Mesenchymal stem cell (in vitro differentiated cells and primary cell): ENCODE measurements around the gene C1orf174.

ENCODE experiments used
- DNase-seq: peaks from one replicate; pipeline ENCODE4 v3.0.0-alpha.2; 2013
- H2AFZ ChIP-seq: one replicate; pipeline ENCODE4 v1.6.1; 2013; ENCODE audit warnings: low read depth, mild to moderate bottlenecking, control low read depth, inconsistent platforms, low read length, moderate library complexity
- H2AK5ac ChIP-seq: 2 replicates; pipeline ENCODE4 v1.6.1; 2013; ENCODE audit warnings: low read length, moderate library complexity, mild to moderate bottlenecking, inconsistent platforms; ENCODE audit not compliant: severe bottlenecking
- H2BK120ac ChIP-seq: one replicate; pipeline ENCODE4 v1.6.1; 2013; ENCODE audit warnings: low read depth, mild to moderate bottlenecking, inconsistent platforms, low read length, moderate library complexity
- H2BK12ac ChIP-seq, 2 experiments: one replicate each; pipeline ENCODE4 v1.6.1; 2013; ENCODE audit warnings: inconsistent platforms in 2 of 2, low read length in 2 of 2, mild to moderate bottlenecking in 2 of 2, moderate library complexity in 2 of 2, control low read depth in 1 of 2
- H2BK15ac ChIP-seq: one replicate; pipeline ENCODE4 v1.6.1; 2013; ENCODE audit warnings: mild to moderate bottlenecking, low read depth, inconsistent platforms; ENCODE audit not compliant: poor library complexity, severe bottlenecking
- H2BK5ac ChIP-seq: 2 replicates; pipeline ENCODE4 v1.6.1; 2013; ENCODE audit warnings: low read depth, mild to moderate bottlenecking, low read length, control low read depth, inconsistent platforms; ENCODE audit not compliant: poor library complexity, severe bottlenecking
- H3K14ac ChIP-seq, 2 experiments: one replicate each; pipeline ENCODE4 v1.6.1; 2013; ENCODE audit warnings: inconsistent platforms in 2 of 2, low read length in 2 of 2, control low read depth in 1 of 2, mild to moderate bottlenecking in 1 of 2, moderate library complexity in 1 of 2
- H3K18ac ChIP-seq, 2 experiments: one replicate each; pipeline ENCODE4 v1.6.1; 2013; ENCODE audit warnings: inconsistent platforms in 2 of 2, low read length in 2 of 2, control low read depth in 1 of 2, low read depth in 1 of 2, mild to moderate bottlenecking in 1 of 2
- H3K23ac ChIP-seq, 2 experiments: one replicate each; pipeline ENCODE4 v1.6.1; 2013; ENCODE audit warnings: inconsistent platforms in 2 of 2, low read length in 2 of 2, mild to moderate bottlenecking in 2 of 2, moderate library complexity in 2 of 2, control low read depth in 1 of 2
- H3K27ac ChIP-seq: 2 replicates; pipeline ENCODE4 v1.5.1; 2013; ENCODE audit warnings: mild to moderate bottlenecking, moderate library complexity, low read length, control low read depth, inconsistent platforms; ENCODE audit not compliant: poor library complexity, severe bottlenecking
- H3K27me3 ChIP-seq, 2 experiments: 2 replicates each; pipeline versions ENCODE4 v1.6.1 to v1.7.0; 2013; ENCODE audit warnings: low read length in 2 of 2, mild to moderate bottlenecking in 2 of 2, moderate library complexity in 2 of 2, control low read depth in 1 of 2, inconsistent platforms in 1 of 2; ENCODE audit not compliant: control insufficient read depth in 1 of 2, insufficient read depth in 1 of 2
- H3K36me3 ChIP-seq, 2 experiments: 2 replicates each; pipeline versions ENCODE4 v1.6.1 to v1.7.0; 2013; ENCODE audit warnings: low read length in 2 of 2, control low read depth in 1 of 2, inconsistent platforms in 1 of 2, low read depth in 1 of 2, mild to moderate bottlenecking in 1 of 2; ENCODE audit not compliant: insufficient read depth in 2 of 2, control insufficient read depth in 1 of 2
- H3K4ac ChIP-seq, 2 experiments: one replicate each; pipeline ENCODE4 v1.6.1; 2013; ENCODE audit warnings: inconsistent platforms in 2 of 2, low read length in 2 of 2, mild to moderate bottlenecking in 2 of 2, moderate library complexity in 2 of 2, control low read depth in 1 of 2, low read depth in 1 of 2
- H3K4me1 ChIP-seq: 2 replicates; pipeline ENCODE4 v1.6.1; 2013; ENCODE audit warnings: low read depth, low read length, control low read depth; ENCODE audit not compliant: control insufficient read depth, insufficient read depth
- H3K4me2 ChIP-seq: 2 replicates; pipeline ENCODE4 v1.6.1; 2013; ENCODE audit warnings: low read length, mild to moderate bottlenecking, inconsistent platforms; ENCODE audit not compliant: poor library complexity, severe bottlenecking
- H3K4me3 ChIP-seq, 2 experiments: 2 replicates each; pipeline versions ENCODE4 v1.5.1 to v1.7.0; 2013; ENCODE audit warnings: low read length in 2 of 2, mild to moderate bottlenecking in 2 of 2, control low read depth in 1 of 2, low read depth in 1 of 2; ENCODE audit not compliant: insufficient read depth in 1 of 2
- H3K79me1 ChIP-seq: replicated peaks from 2 replicates; pipeline ENCODE4 v1.6.1; 2013; ENCODE audit warnings: mild to moderate bottlenecking, control low read depth, low read length, inconsistent platforms; ENCODE audit not compliant: poor library complexity, severe bottlenecking
- H3K9ac ChIP-seq: 2 replicates; pipeline ENCODE4 v1.7.0; 2013; ENCODE audit warnings: mild to moderate bottlenecking, low read length, moderate library complexity
- H3K9me3 ChIP-seq: 2 replicates; pipeline ENCODE4 v1.7.0; 2013; ENCODE audit warnings: mild to moderate bottlenecking, low read length; ENCODE audit not compliant: control insufficient read depth
- H4K8ac ChIP-seq: one replicate; pipeline ENCODE4 v1.6.1; 2013; ENCODE audit warnings: inconsistent platforms, mild to moderate bottlenecking, low read length, moderate library complexity
- H4K91ac ChIP-seq: one replicate; pipeline ENCODE4 v1.6.1; 2013; ENCODE audit warnings: mild to moderate bottlenecking, low read length, inconsistent platforms
- WGBS: methylation state at CpG from one replicate; pipeline ENCODE4 v1.1.7; 2013; ENCODE audit warnings: mixed read lengths; 5-methylcytosine and 5-hydroxymethylcytosine counted together

C1orf174 gene

DNA sequence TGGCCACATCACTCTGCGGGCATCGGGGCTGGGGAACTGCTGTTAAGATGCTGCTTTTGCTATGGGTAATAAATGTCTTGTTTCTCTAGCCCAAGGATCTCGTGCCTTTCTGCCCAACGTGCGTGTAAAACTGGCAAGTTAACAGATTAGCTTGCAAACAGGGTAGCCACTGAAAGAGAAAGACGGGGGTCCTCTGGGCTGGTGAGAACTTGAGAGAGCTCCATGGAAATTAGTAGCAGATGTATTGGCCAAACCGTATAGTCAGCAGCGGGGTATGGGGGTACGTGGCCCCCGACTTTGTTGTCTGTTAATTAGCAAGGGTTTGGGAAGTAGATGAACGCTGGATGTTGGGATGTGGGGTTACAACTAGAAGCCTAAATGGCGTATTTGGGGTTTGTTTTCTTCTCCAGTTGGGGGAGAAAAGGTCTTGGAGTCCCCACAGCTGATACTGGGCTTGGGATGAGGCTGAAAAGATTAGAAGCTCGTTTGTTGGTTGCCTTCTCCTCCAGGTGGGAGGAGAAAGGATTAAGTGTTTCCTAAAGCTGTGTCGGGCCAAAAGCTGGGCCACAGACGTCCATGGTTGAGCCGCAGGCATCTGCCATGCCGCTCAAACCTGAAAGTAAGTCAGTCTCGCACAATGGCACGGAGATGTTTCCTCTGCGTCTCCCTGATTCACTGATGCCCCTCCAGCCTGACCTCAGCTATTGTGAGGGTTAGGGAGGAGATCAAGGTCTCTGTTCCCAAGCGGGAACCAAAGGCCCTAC lies 32.3 kb upstream of the C1orf174 start:
- no peak overlapping the region for H3K23ac ChIP-seq
- H3K27ac ChIP-seq = no peak overlapping the region
- no peak overlapping the region for H3K9ac ChIP-seq
- no peak overlapping the region for H3K4me3 ChIP-seq
- no peak overlapping the region for H2BK5ac ChIP-seq
- no peak overlapping the region for H4K91ac ChIP-seq
- no peak overlapping the region for H2BK120ac ChIP-seq
- no peak overlapping the region for H3K4ac ChIP-seq
- no peak overlapping the region for H3K4me2 ChIP-seq
- H2AK5ac ChIP-seq = no peak overlapping the region
- WGBS = 79% methylated on average over 21 of the region's 21 CpGs
- H2BK12ac ChIP-seq = no peak overlapping the region
- peaks cover 0 to 2% of the 10 kb centered on the region in 2 experiments for H3K27me3 ChIP-seq
- no peaks in the 10 kb centered on the region for H3K79me1 ChIP-seq
- no peak overlapping the region for H3K18ac ChIP-seq
- H2BK15ac ChIP-seq = no peak overlapping the region
- H3K9me3 ChIP-seq = peaks cover 13% of the 10 kb centered on the region
- no peak overlapping the region for H2AFZ ChIP-seq
- H4K8ac ChIP-seq = no peak overlapping the region
- DNase-seq = no peak
- H3K4me1 ChIP-seq = peaks cover 2% of the 10 kb centered on the region
- H3K14ac ChIP-seq = no peak overlapping the region
- H3K36me3 ChIP-seq = no peaks in the 10 kb centered on the region

DNA sequence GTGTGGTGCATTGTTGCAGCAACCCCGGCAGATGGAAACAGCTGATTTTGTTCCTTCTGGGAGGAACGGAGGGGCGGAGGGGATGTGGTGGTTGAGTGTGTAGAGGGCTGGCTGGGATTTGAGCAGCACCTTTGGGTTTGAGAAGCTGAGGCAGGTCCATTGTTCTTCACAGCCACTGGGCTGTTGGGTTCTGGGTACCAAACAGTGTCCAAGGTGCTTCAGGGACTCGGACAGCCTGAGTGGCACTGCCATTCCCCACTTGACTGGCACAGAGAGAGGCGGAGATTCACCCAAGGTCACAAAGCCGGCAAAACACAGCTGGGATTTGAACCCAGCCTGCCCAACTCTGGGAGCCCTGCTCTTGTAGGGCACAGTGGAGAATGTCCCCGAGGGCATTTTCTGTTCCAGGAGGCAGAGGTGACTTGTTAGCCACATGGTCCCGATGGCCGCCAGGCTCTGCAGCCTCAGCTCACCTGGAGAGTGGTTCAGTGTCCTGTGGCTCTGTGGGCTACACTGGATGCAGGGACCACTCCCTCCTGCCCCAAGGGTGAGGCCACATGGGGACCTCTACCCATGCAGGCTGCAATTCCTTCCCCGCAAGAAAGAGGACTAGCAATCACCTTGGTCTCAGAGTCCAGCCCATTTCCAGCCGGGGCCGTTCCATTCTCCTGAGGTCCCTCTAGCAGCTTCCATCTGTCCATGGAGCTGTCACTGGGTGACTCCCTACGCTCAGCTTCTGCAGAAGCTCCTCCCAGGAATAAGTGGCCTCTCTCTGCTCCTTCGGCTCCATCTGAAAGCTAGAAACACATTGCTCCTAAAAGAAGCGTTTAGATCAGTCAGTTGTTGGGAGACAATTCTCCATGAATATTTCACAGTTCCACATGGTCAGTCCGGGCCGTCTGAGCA lies 31.2 kb upstream of the C1orf174 start:
- H3K27ac ChIP-seq = no peak overlapping the region
- no peak overlapping the region for H3K4ac ChIP-seq
- no peak overlapping the region for H3K9ac ChIP-seq
- 84% methylated on average over 17 of the region's 17 CpGs for WGBS
- no peaks in the 10 kb centered on the region for H3K36me3 ChIP-seq
- no peak overlapping the region for H2BK120ac ChIP-seq
- H2AFZ ChIP-seq = no peak overlapping the region
- H2BK15ac ChIP-seq = no peak overlapping the region
- no peak overlapping the region for H3K4me2 ChIP-seq
- H3K9me3 ChIP-seq = peaks cover 9% of the 10 kb centered on the region
- H3K14ac ChIP-seq = no peak overlapping the region
- no peak overlapping the region for H2AK5ac ChIP-seq
- H3K79me1 ChIP-seq = no peaks in the 10 kb centered on the region
- H2BK12ac ChIP-seq = no peak overlapping the region
- H3K4me3 ChIP-seq = no peak overlapping the region
- no peak overlapping the region for H2BK5ac ChIP-seq
- H3K18ac ChIP-seq = no peak overlapping the region
- peaks cover 2% of the 10 kb centered on the region for H3K4me1 ChIP-seq
- no peak overlapping the region for H4K8ac ChIP-seq
- no peak for DNase-seq
- peaks cover 0 to 2% of the 10 kb centered on the region in 2 experiments for H3K27me3 ChIP-seq
- no peak overlapping the region for H4K91ac ChIP-seq
- no peak overlapping the region for H3K23ac ChIP-seq

DNA sequence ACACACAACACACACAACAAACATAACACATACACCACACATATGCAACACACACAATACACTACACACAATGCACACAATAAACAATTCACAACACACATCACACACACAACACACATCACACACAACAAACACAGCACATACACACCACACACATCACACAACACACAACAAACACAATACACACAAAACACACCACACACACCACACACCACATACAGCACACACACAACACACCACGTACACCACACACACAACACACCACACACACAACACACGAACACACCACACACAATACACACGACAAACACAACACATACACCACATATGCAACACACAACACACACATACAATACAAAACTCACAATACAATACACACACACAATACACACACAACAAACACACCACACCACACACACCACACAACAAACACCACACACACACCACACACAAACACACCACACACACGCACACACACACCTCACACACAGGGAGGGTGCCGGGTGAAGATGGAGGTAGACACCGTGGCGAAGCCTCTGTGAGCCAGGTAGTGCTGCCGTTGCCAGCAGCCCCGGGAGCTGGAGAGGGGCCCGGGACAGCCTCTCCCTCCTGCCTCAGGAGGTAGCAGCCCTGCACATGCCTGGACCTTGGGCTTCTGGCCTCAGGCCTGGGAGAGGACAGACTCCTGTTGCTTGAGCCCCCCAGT lies 30.4 kb upstream of the C1orf174 start:
- DNase-seq = no peak
- Histone ChIP-seq H3K4ac (no peak overlapping the region), H3K23ac (no peak overlapping the region), H3K18ac (no peak overlapping the region), H3K9ac (no peak overlapping the region), H3K4me3 (no peak overlapping the region), H2BK15ac (no peak overlapping the region), H3K36me3 (no peaks in the 10 kb centered on the region), H3K27me3 (peaks cover 0 to 5% of the 10 kb centered on the region in 2 experiments), H2BK5ac (no peak overlapping the region), H4K91ac (no peak overlapping the region), H4K8ac (no peak overlapping the region), H3K79me1 (no peaks in the 10 kb centered on the region), H3K14ac (no peak overlapping the region), H3K4me2 (no peak overlapping the region), H2BK120ac (no peak overlapping the region), H2BK12ac (no peak overlapping the region), H3K9me3 (peaks cover 6% of the 10 kb centered on the region), H3K27ac (no peak overlapping the region), H3K4me1 (peaks cover 2% of the 10 kb centered on the region), H2AFZ (no peak overlapping the region), H2AK5ac (no peak overlapping the region)
- WGBS = 89% methylated on average over 10 of the region's 10 CpGs

DNA sequence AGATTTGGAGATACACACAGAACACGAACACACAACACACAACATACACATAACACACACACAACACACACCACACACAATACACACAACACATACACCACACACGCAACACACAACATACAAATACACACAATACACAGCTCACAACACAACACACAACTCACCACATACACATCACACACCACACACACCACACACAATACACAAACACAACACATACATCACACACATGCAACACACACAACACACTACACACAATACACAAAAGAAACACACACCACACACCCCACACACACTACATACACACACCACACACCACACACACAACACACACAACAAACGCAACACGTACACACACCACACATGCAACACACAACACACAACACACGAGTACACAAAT lies 29.1 kb upstream of the C1orf174 start:
- H2AFZ ChIP-seq = no peak overlapping the region
- H3K9ac ChIP-seq = no peak overlapping the region
- no peak overlapping the region for H3K27ac ChIP-seq
- H2BK15ac ChIP-seq = no peak overlapping the region
- no peaks in the 10 kb centered on the region for H3K79me1 ChIP-seq
- H2BK5ac ChIP-seq = no peak overlapping the region
- no peak overlapping the region for H4K91ac ChIP-seq
- no peak for DNase-seq
- H3K23ac ChIP-seq = no peak overlapping the region
- H3K9me3 ChIP-seq = peaks cover 6% of the 10 kb centered on the region
- H2AK5ac ChIP-seq = no peak overlapping the region
- no peak overlapping the region for H3K4ac ChIP-seq
- H3K27me3 ChIP-seq = peaks cover 0 to 8% of the 10 kb centered on the region in 2 experiments
- WGBS = 55% methylated on average over 5 of the region's 5 CpGs
- peaks cover 2% of the 10 kb centered on the region for H3K4me1 ChIP-seq
- no peak overlapping the region for H3K18ac ChIP-seq
- no peaks in the 10 kb centered on the region for H3K36me3 ChIP-seq
- H2BK12ac ChIP-seq = no peak overlapping the region
- H3K14ac ChIP-seq = no peak overlapping the region
- no peak overlapping the region for H3K4me2 ChIP-seq
- H2BK120ac ChIP-seq = no peak overlapping the region
- H4K8ac ChIP-seq = no peak overlapping the region
- H3K4me3 ChIP-seq = no peak overlapping the region
